Upper lobe of left lung (tissue), 4 donors: ENCODE results near the gene NELFB.

Experiments used
- CTCF ChIP-seq, 6 experiments: fragments of 450-650 bp in 4 of 6; fragments of 200-600 bp in 2 of 6; sonication (generic) in 2 of 6; IDR thresholded peaks; one replicate each; pipeline ENCODE4 v1.5.1; 2016 to 2019; ENCODE audit warnings: antibody characterized with exemption in 6 of 6
- EP300 ChIP-seq, 4 donors: sonication (generic); formaldehyde crosslinking; IDR thresholded peaks; one replicate each; pipeline ENCODE4 v1.5.1; 2017; ENCODE audit warnings: antibody characterized with exemption in 4 of 4, control low read depth in 2 of 4

- TF ChIP-seq CTCF (IDR thresholded peaks at IDR 0.05) (no peak), EP300 (IDR thresholded peaks at IDR 0.05) (no peak)
Measured at GRCh38 chr9:137306850-137307254, 51.7 kb downstream of the NELFB start.
